Esophagus muscularis mucosa (tissue), 4 donors: ENCODE results near the gene AMFR.

ENCODE experiments used
- CTCF ChIP-seq, 3 experiments: fragments of 200-600 bp in 2 of 3; fragments of 450-650 bp in 1 of 3; sonication (generic) in 2 of 3; IDR thresholded peaks; one replicate each; pipeline ENCODE4 v1.5.1; 2017 to 2019; ENCODE audit warnings: antibody characterized with exemption in 3 of 3, mild to moderate bottlenecking in 2 of 3, moderate library complexity in 1 of 3
- EP300 ChIP-seq: sonication (generic); formaldehyde crosslinking; IDR thresholded peaks from one replicate; pipeline ENCODE4 v1.6.1; 2017; ENCODE audit warnings: antibody characterized with exemption
- POLR2A ChIP-seq: fragments of 450-650 bp; IDR thresholded peaks from one replicate; pipeline ENCODE4 v1.6.1; 2017; ENCODE audit warnings: antibody characterized with exemption, moderate library complexity, mild to moderate bottlenecking, low read depth
- POLR2AphosphoS5 ChIP-seq, 2 donors: sonication (generic); formaldehyde crosslinking; IDR thresholded peaks; one replicate each; pipeline ENCODE4 v1.6.1; 2017; ENCODE audit warnings: antibody characterized with exemption in 2 of 2

GRCh38 chr16:56428091-56428490 is 2.7 kb upstream of the AMFR start:
- no peak for TF ChIP-seq CTCF (IDR thresholded peaks at IDR 0.05)
- TF ChIP-seq POLR2A = no peak
- TF ChIP-seq EP300 = no peak
- TF ChIP-seq POLR2AphosphoS5 (IDR thresholded peaks at IDR 0.05) = no peak
